Astrocyte of the cerebellum (primary cell): ENCODE results near the gene CSNK2A1.

Experiments
- DNase-seq: peaks from one replicate; pipeline ENCODE4 v3.0.0-alpha.2; 2011; ENCODE audit warnings: low read depth
- H3K4me3 ChIP-seq: 2 replicates; pipeline ENCODE4 v1.5.1; 2011; ENCODE audit warnings: mild to moderate bottlenecking, low read depth, low read length, moderate library complexity
- in situ Hi-C: cut with HindIII; loops from 2 replicates; pipeline ENCODE4 v1.10.0; 2017; ENCODE audit warnings: low sequenced_read_pairs
- TF ChIP-seq, protein P1 (sequence below): IDR thresholded peaks from 2 replicates; pipeline ENCODE4 v1.5.1; 2012; ENCODE audit warnings: low read length, low read depth, moderate library complexity, mild to moderate bottlenecking; ENCODE audit errors: missing control alignments

CSNK2A1 gene

DNA sequence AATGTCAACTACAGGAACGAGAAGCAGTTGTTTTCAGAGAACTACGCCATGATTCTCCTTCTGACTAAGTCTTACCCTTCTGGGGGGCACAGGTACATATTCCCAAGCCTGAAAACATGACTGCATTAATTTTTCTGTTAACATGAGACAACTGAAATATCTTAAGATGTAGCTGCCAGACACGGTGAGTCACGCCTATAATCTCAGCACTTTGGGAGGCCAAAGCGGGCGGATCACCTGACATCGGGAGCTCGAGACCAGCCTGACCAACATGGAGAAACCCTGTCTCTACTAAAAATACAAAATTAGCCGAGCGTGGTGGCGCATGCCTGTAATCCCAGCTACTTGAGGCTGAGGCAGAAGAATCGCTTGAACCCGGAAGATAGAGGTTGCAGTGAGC, 103.0 kb downstream of the CSNK2A1 start:
- in situ Hi-C loops = no loop called here
- no peak overlapping the region for H3K4me3 ChIP-seq
- TF ChIP-seq, protein P1, sequence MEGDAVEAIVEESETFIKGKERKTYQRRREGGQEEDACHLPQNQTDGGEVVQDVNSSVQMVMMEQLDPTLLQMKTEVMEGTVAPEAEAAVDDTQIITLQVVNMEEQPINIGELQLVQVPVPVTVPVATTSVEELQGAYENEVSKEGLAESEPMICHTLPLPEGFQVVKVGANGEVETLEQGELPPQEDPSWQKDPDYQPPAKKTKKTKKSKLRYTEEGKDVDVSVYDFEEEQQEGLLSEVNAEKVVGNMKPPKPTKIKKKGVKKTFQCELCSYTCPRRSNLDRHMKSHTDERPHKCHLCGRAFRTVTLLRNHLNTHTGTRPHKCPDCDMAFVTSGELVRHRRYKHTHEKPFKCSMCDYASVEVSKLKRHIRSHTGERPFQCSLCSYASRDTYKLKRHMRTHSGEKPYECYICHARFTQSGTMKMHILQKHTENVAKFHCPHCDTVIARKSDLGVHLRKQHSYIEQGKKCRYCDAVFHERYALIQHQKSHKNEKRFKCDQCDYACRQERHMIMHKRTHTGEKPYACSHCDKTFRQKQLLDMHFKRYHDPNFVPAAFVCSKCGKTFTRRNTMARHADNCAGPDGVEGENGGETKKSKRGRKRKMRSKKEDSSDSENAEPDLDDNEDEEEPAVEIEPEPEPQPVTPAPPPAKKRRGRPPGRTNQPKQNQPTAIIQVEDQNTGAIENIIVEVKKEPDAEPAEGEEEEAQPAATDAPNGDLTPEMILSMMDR = no peak

DNA sequence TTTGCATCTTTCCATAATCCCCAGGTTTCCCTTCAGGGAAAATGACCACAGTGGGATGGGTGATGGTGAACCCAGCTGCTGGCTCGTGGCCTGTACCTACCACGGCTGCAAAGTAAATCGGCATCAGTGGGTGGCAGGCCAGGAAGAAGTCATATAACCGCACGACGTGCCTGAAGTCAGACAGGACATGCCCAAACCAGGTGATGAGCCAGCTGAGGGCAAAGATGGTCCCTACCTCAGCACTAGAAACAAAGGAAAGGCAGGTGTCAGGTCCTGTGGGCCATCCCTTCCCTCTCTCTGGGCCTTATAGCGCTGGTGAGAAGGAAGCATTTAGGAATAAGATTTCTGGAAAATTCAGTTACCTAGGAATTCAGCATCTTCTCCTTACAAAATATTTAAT, 103.4 kb downstream of the CSNK2A1 start:
- DNase-seq = no peak
- TF ChIP-seq, protein P1 = no peak
- in situ Hi-C loops = no loop called here
- no peak overlapping the region for H3K4me3 ChIP-seq

More for the DNA sequence above, 103.0 kb downstream of the CSNK2A1 start:
- no peak for DNase-seq

DNA sequence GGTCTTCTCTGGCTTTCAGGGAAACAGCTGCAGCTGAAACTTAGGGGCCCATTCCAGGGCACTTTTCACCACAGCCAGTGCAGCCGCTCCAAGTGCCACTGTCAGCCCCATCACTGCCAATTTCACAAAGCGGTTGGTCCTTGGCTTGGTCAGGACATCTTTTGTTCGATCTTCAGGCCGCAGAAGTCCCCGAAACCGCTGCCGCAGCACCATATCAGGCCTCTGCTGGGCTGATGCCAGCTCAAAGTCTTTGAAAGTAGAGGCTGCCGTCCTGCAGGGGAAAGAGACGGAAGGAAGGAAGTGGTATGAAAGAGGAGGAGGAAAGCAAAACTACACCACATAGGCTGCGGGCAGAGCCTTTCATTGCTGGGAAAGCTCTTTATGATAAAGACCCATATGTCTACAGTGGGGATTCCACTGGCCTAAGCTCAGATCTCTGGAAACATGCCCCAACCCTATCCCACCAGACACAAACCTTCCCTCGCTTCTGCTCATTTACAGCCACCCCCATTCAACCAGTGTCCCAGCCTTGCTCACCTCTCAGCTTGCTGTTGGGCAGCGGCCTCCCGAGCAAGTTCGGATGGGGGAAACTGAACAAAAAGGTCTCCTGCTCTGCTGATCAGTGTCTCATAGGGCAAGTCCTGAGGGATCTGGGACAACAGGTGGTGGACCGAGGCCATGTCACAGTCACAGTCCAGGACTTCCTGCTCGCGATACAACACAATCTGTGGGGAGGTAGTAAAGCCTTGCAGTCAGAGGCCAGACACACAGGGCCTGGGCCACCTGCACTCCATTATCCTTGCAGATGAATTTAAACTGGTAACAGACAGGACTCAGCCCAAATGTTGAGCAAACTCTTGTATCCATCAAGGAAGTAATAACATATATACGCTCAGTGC, 104.8 kb downstream of the CSNK2A1 start:
- TF ChIP-seq, protein P1 = no peak
- no peak overlapping the region for H3K4me3 ChIP-seq

DNA sequence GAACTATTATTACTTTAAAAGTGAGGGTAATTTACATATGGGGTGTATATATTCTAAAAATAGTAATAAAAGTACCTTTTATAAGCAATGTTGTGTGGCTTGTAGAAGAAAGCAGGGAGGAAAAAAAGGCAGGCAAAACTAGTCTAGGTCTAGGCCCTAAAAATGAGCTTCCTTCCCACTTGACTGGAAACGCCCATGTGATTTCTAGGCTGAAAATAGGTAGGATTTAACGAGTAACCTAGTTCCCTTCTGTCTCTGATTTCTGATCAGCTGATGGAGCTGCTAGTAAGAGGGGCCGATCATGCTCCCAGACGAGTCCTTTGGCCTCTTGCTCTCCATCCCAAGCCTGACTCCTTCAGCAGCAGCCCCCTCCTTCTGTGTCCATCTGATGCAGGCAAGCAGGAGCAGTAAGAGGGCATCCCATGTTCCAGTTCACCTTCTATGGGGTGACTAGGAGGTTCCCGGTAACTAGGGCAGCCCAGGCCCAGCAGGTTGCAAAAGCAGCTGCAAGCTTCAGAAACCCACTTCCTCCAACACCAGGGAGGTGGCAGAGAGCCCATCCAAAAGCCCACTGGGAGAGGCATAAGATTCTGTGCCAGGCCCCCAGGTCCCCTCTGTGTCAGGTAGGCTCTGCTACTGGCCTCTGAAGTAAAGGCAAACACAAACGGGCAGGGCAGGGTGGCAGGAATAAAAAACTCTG, 105.7 kb downstream of the CSNK2A1 start:
- no peak for DNase-seq
- in situ Hi-C loops = no loop called here
- TF ChIP-seq, protein P1 = no peak
- H3K4me3 ChIP-seq = no peak overlapping the region

More for the DNA sequence above, 104.8 kb downstream of the CSNK2A1 start:
- in situ Hi-C loops = no loop called here
- no peak for DNase-seq

DNA sequence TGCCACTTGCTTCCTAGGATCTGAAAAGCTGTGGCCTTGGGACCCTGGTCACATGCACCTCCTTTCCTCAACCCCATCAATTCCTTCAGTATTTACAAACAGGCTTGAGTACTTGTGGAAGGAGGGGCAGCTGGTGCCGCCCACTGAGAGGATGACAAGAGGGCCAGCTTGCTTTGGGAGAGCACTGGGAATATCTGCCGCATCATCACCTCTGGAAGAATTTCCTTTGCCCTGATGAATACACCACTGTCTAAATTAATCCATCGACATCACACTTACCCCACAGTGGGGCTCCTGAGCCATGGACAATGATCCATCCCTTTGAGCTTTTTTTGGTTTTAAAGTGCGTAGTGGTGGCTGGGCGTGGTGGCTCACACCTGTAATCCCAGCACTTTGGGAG, 107.1 kb downstream of the CSNK2A1 start:
- DNase-seq = no peak
- TF ChIP-seq, protein P1 = no peak
- H3K4me3 ChIP-seq = no peak overlapping the region
- in situ Hi-C loops = no loop called here

DNA sequence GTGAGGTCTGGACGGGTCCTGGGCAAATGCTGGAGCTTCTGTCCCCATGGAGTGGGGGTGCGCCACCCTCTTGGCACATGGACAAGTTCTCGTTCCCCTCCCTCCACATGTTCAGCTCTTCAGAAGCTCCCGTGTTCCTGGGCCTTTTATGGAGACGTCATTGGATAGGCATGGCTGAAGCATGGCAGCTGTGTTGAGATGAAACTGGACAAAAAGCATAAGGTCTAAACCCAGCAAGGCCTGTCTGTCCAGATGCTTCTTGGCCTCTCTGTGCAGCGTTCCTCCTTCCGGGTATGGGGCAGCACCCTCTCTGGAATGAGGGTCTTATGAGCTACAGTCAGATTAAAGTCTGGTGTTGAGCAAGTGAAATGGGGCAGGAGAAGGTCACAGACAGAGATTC, 108.0 kb downstream of the CSNK2A1 start:
- in situ Hi-C loops = no loop called here
- no peak overlapping the region for H3K4me3 ChIP-seq
- TF ChIP-seq, protein P1 = no peak
- DNase-seq = no peak
